Cardiac fibroblast (primary cell): ENCODE measurements around the gene TMTC1.
A peak's percentile ranks its signal among the peaks of the same experiment; 100 is the strongest.

Source experiments
- DNase-seq, 2 donors: peaks; one replicate each; pipeline versions ENCODE4 v3.0.0 to v3.0.0-alpha.2; 2010; ENCODE audit warnings: low read depth in 2 of 2
- H3K4me3 ChIP-seq, 2 donors: replicated peaks in 1 of 2; 1 replicate in 1 of 2; 2 replicates in 1 of 2; pipeline ENCODE4 v1.5.1; 2011; ENCODE audit warnings: low read depth in 2 of 2, low read length in 2 of 2, mild to moderate bottlenecking in 2 of 2, moderate library complexity in 1 of 2
- TF ChIP-seq, protein P1 (sequence below): IDR thresholded peaks from one replicate; pipeline ENCODE4 v1.5.1; 2011; ENCODE audit warnings: low read depth, mild to moderate bottlenecking, low read length, inconsistent platforms

Gene TMTC1

DNA sequence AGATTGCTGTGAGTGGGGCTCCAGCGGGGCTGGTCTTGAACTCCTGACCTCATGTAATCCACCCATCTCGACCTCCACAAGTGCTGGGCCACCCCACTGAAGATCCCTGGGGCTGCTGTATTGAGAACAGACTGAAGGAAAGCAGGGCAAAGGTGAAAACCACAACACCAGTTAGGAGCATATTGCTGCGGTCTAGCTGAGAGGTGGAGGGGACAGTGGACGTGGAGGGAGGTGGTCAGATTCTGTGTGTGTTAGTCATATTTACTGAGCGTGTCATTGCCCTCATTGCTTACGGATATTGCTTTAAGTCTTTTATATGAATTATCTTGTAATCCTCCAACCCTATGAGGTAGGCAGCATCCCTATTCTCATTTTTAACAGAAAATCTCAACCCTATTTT is 217.3 kb downstream of the TMTC1 start:
- DNase-seq, result peak in 1 of 2 donors; percentile 78
- TF ChIP-seq, protein P1, sequence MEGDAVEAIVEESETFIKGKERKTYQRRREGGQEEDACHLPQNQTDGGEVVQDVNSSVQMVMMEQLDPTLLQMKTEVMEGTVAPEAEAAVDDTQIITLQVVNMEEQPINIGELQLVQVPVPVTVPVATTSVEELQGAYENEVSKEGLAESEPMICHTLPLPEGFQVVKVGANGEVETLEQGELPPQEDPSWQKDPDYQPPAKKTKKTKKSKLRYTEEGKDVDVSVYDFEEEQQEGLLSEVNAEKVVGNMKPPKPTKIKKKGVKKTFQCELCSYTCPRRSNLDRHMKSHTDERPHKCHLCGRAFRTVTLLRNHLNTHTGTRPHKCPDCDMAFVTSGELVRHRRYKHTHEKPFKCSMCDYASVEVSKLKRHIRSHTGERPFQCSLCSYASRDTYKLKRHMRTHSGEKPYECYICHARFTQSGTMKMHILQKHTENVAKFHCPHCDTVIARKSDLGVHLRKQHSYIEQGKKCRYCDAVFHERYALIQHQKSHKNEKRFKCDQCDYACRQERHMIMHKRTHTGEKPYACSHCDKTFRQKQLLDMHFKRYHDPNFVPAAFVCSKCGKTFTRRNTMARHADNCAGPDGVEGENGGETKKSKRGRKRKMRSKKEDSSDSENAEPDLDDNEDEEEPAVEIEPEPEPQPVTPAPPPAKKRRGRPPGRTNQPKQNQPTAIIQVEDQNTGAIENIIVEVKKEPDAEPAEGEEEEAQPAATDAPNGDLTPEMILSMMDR, result no peak
- no peak overlapping the region for H3K4me3 ChIP-seq

DNA sequence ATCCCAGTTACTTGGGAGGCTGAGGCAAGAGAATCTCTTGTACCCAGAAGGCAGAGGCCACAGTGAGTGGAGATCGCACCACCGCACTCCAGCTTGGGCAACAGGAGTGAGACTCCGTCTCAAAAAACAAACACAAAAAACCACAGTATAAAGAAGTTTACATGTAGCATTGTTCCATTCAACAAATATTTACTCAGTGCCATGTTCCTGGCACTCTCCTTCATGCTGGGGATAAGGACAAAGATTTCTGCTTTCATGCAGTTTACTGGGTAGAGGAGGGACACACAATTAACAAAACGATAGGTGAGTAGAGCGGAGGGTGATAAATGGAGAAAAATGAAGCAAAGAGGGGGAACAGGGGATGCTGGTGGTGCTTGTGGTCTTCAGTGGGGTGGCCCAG is 218.0 kb downstream of the TMTC1 start:
- H3K4me3 ChIP-seq, result no peak overlapping the region
- TF ChIP-seq, protein P1, result no peak
- no peak for DNase-seq

DNA sequence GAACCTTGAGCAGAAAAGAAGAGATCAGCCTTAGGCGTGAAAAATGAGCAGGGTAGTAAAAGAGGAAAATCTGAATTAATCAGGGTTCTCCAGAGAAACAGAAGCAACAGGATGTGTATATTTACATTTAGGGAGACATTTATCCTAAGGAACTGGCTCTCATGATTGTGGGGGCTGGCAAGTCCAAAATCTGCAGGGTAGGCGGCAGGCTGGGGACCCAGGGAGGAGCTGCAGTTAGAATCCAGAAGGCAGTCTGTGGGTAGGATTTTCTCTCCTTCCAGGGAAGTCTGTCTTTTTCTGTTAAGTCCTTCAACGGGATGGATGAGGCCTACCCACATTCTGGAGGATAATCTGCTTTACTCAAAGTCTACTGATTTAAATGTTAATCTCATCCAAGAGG is 218.8 kb downstream of the TMTC1 start:
- no peak overlapping the region for H3K4me3 ChIP-seq
- DNase-seq, result no peak
- TF ChIP-seq, protein P1, result no peak

DNA sequence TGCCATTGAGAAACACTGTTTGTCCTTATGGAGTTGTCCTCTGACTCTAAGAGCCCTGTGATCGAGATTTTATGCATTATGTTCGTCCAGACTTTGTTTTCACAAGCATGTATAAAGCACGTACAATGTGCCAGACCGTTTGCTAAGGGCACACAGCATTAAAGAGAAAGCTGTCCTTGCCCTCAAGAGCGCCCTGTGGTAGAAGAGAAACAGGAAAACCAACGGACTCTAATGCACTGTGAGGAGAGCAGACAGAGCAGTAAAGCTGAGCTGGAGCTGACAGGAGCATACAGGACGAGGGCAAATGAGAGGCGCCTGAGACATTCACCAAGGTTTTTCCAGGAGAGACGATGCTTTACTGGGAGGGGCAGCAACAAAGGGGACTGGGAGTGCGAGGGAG is 220.1 kb downstream of the TMTC1 start:
- TF ChIP-seq, protein P1, result no peak
- H3K4me3 ChIP-seq, result no peak overlapping the region
- DNase-seq, result no peak

DNA sequence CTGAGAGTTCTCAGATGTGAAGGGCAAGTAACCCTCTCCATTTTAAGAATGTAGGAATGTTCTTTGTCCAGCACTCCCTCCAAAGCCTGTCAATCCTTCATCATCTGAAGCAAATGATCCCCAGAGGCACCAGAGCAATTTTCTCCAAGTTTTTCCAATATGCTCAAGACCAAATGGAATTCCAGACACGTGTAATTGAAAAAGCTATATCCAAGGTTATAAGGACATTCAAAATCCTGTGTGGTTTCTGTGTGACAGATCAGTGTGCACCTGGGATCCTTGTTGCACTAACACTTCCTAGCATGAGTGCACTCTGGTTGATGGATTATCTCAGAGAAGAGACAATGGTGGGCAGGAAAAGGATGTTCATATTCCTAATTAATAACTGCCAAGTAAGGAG is 220.7 kb downstream of the TMTC1 start:
- DNase-seq, result no peak
- TF ChIP-seq, protein P1, result no peak
- H3K4me3 ChIP-seq, result no peak overlapping the region

DNA sequence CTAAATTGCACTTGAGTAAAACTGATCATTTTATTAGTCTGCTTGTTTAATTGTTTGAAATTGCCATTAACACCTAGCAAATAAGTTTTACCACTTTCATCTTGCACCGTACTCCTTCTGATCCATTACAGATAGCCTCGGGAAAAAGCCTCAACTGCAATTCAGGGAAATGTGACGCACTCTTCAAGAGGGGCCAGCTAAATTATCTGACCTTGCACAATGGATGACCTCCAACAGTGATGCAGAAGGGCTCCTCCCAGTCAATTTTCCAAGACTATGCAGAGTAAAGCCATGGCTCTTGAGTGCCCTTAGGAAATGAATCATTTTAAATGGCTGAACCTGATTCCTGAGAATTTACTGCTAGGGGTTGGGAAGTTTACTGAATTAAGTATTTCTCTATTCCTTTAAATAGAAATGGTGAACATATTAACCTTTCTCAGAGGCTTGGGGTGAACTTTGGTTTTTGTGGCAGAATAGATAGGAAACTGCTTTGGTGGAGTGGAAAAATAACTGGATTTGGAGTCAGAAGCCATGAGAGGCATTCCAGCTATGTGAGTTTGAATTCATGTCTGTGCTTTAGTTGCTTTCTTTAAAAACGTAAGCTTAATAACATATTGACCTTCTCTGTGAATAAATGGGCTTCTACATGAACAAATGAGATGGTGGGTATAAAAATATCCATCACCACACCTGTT is 221.5 kb downstream of the TMTC1 start:
- peak; percentile 87 to 93 for DNase-seq
- TF ChIP-seq, protein P1, result no peak
- no peak overlapping the region for H3K4me3 ChIP-seq

DNA sequence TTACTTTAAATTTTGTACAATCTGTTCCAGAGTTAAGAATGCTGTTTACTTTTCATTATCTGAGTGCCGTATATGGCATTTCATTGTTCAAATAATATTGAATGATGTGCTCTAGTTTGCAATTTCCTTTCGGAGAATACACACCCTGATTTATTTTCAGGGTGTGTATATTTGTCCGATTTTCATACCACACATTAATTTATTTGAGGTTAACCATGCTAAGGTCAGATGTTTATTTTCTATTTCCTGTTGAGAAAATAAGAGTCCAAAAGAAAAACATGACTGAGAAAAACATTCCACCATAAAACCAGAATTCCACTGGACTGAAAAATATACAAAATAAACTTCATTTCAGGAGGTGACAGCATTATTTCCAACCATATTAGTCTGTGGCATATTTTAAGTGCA is 222.1 kb downstream of the TMTC1 start:
- TF ChIP-seq, protein P1, result no peak
- H3K4me3 ChIP-seq, result no peak overlapping the region
- DNase-seq, result no peak
